ENCODE measurements around the gene S100Z.

Gene S100Z

DNA sequence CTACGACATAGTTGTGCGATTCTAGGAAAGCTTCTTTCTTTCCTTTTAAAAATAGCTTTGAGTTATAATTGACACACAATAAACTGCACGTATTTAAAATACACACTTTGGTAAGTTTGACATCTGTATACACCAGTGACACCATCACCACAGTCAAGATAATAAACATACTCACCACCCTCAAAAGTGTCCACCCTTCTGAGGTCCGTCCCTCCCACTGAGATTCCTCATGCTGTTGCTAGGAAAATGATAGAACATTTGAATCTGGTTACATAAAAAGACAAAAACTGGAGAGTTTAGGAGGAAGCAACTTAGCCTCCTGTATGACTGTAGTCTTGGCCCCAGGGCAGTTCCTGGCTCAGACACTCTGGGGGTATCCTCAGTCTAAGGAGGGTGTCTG, 17.2 kb downstream of the S100Z start:
- DNase-seq (ENCODE audit: low spot score), result no peak
- TF ChIP-seq CTCF (IDR thresholded peaks at IDR 0.05; ENCODE audit: extremely low read depth, missing control alignments), result no peak

GRCh38 chr5:76867827-76868693, 18.2 kb downstream of the S100Z start:
- peak; percentile 78 for TF ChIP-seq CTCF (IDR thresholded peaks at IDR 0.05; ENCODE audit: extremely low read depth, missing control alignments)
- peak; percentile 67 for DNase-seq (ENCODE audit: low spot score)

GRCh38 chr5:76870046-76870445, 20.2 kb downstream of the S100Z start:
- DNase-seq (ENCODE audit: low spot score), result no peak
- TF ChIP-seq CTCF (IDR thresholded peaks at IDR 0.05; ENCODE audit: extremely low read depth, missing control alignments), result no peak

- peak; percentile 35 for DNase-seq (ENCODE audit: low spot score)
- TF ChIP-seq CTCF (IDR thresholded peaks at IDR 0.05; ENCODE audit: extremely low read depth, missing control alignments), result no peak
These were observed 24.3 kb downstream of the S100Z start for GRCh38 chr5:76874088-76874581.

GRCh38 chr5:76888733-76889300, 39.0 kb downstream of the S100Z start:
- DNase-seq (ENCODE audit: low spot score), result no peak
- TF ChIP-seq CTCF (IDR thresholded peaks at IDR 0.05; ENCODE audit: extremely low read depth, missing control alignments), result no peak

DNA sequence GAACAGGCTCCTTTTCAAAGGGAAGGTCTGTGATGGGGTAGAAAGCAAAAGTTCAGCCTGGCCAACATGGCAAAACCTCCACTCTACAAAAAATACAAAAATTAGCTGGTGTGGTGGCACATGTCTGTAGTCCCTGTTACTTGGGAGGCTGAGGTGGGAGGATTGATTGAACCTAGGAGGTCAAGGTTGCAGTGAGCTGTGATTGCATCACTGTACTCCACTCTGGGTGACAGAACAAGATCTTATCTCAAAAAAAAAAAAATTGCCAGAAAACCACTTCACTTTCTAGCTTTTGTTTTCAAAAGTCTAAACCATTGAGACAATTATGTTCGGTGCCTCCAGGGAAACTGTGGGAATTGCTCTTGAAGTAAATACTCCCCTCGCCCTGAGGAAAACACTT, 43.5 kb downstream of the S100Z start:
- TF ChIP-seq CTCF (IDR thresholded peaks at IDR 0.05; ENCODE audit: extremely low read depth, missing control alignments), result no peak
- DNase-seq (ENCODE audit: low spot score), result no peak

- TF ChIP-seq CTCF (IDR thresholded peaks at IDR 0.05; ENCODE audit: extremely low read depth, missing control alignments), result no peak
- DNase-seq (ENCODE audit: low spot score), result no peak
These were observed 46.4 kb downstream of the S100Z start for GRCh38 chr5:76896196-76896595.

Data from GM20000 (cell line).